GM19025 (cell line): Measurements from ENCODE around the gene LCOR.

Experiments used
- ATAC-seq: cut with Tn5 transposase; IDR thresholded peaks from one replicate; pipeline ENCODE4 v1.9.1; 2021; ENCODE audit warnings: mild to moderate bottlenecking, low read depth, moderate library complexity; ENCODE audit not compliant: unreplicated experiment

LCOR gene

GRCh38 chr10:96880575-96880974 is 48.5 kb downstream of the LCOR start:
- ATAC-seq, result no peak

GRCh38 chr10:96889415-96890171 is 57.5 kb downstream of the LCOR start:
- no peak for ATAC-seq

GRCh38 chr10:96890172-96890513 is 58.0 kb downstream of the LCOR start:
- no peak for ATAC-seq

- no peak for ATAC-seq
These were observed 58.5 kb downstream of the LCOR start for GRCh38 chr10:96890580-96890979.

- no peak for ATAC-seq
These were observed 59.7 kb downstream of the LCOR start for GRCh38 chr10:96891840-96892239.

GRCh38 chr10:96895662-96896424 is 63.7 kb downstream of the LCOR start:
- no peak for ATAC-seq

GRCh38 chr10:96896884-96897589 is 64.9 kb downstream of the LCOR start:
- no peak for ATAC-seq

GRCh38 chr10:96902117-96902516 is 70.0 kb downstream of the LCOR start:
- no peak for ATAC-seq

GRCh38 chr10:96902731-96903358 is 70.7 kb downstream of the LCOR start:
- ATAC-seq, result no peak

- ATAC-seq, result no peak
These were observed 72.5 kb downstream of the LCOR start for GRCh38 chr10:96904648-96905047.

GRCh38 chr10:96906864-96907263 is 74.8 kb downstream of the LCOR start:
- no peak for ATAC-seq

- ATAC-seq, result no peak
These were observed 78.6 kb downstream of the LCOR start for GRCh38 chr10:96910488-96911395.

GRCh38 chr10:96912405-96912804 is 80.3 kb downstream of the LCOR start:
- no peak for ATAC-seq

GRCh38 chr10:96913906-96914305 is 81.8 kb downstream of the LCOR start:
- ATAC-seq, result no peak

- ATAC-seq, result no peak
These were observed 85.5 kb downstream of the LCOR start for GRCh38 chr10:96917628-96918027.

GRCh38 chr10:96918214-96919002 is 86.3 kb downstream of the LCOR start:
- ATAC-seq, result no peak

GRCh38 chr10:96919785-96920430 is 87.8 kb downstream of the LCOR start:
- no peak for ATAC-seq

- no peak for ATAC-seq
These were observed 89.6 kb downstream of the LCOR start for GRCh38 chr10:96921655-96922054.
